IPS-18c (cell line): ENCODE measurements around the gene CELF5.
"Not testable (repeated sequence)": the region's sequence is repeated elsewhere in the genome, so short reads cannot be mapped to it uniquely, and the experiment has no call there.

ENCODE experiments used
- H3K4me3 ChIP-seq: 2 replicates; pipeline ENCODE4 v1.7.0; 2013; ENCODE audit warnings: low read depth, mild to moderate bottlenecking, low read length, moderate library complexity; ENCODE audit not compliant: insufficient read depth
- H3K9me3 ChIP-seq: one replicate; pipeline ENCODE4 v1.6.1; 2013; ENCODE audit warnings: mild to moderate bottlenecking, low read length, moderate library complexity; ENCODE audit not compliant: control insufficient read depth, insufficient read depth

Gene CELF5

GRCh38 chr19:3227054-3227626 is 2.7 kb downstream of the CELF5 start:
- H3K4me3 ChIP-seq, result no peak overlapping the region
- H3K9me3 ChIP-seq, result no peaks in the 10 kb centered on the region

DNA sequence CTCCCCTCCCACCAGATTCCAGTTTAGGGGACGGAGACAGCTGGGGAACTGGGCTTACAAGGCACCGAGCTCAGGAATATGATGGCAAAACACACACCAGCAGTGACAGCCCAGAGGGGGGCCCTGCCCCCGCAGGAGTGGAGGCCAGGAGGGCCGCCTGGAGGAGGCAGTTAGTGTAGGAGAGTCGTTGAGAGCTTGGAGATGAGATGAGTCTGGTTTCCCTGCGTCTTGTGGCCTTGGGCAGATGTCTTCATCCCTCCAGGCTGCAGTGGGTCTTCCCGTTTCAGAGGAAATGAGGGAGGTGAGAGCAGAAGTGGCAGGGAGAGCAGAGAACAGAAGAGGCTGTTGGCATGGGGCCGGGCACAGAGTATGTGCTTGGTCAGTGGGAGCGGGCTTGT is 4.9 kb downstream of the CELF5 start:
- Histone ChIP-seq H3K9me3 (no peaks in the 10 kb centered on the region), H3K4me3 (no peak overlapping the region)

GRCh38 chr19:3229888-3230496 is 5.5 kb downstream of the CELF5 start:
- H3K4me3 ChIP-seq, result no peak overlapping the region
- H3K9me3 ChIP-seq, result no peaks in the 10 kb centered on the region

DNA sequence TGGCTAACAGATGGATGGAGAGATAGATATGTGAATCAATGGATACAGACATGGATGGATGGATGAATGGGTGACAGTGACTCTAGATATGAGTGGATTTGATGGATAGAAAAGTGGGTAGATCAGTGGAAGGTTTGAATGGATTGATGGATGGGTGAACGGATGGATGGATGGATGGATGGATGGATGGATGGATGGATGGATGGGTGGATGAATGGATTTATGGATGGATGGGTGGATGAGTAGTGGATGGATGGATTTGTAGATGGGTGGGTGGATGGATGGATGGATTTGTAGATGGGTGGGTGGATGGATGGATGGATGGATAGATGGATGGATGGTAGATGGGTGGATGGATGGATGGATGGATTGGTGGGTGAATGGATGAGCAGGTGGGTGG is 6.8 kb downstream of the CELF5 start:
- H3K9me3 ChIP-seq, result no peaks in the 10 kb centered on the region
- no peak overlapping the region for H3K4me3 ChIP-seq

DNA sequence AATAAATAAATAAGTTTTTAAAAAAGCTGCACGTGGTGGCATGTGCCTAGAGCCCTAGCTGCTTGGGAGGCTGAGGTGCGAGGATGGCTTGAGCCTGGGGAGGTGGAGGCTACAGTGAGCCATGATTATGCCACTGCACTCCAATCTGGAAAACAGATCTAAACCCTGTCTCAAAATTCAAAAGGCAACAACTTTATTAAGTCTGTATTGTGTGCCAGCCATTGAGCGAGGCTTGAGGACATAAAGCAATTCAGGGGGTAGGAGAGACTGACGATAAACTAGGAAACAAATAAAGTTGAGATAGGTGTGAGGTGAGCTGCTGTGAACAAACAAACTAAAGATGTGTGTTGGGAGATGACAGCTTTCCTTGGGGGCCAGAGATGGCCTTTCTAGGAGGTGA is 8.7 kb downstream of the CELF5 start:
- no peak overlapping the region for H3K4me3 ChIP-seq
- no peaks in the 10 kb centered on the region for H3K9me3 ChIP-seq

GRCh38 chr19:3233831-3234230 is 9.4 kb downstream of the CELF5 start:
- no peaks in the 10 kb centered on the region for H3K9me3 ChIP-seq
- H3K4me3 ChIP-seq, result no peak overlapping the region

DNA sequence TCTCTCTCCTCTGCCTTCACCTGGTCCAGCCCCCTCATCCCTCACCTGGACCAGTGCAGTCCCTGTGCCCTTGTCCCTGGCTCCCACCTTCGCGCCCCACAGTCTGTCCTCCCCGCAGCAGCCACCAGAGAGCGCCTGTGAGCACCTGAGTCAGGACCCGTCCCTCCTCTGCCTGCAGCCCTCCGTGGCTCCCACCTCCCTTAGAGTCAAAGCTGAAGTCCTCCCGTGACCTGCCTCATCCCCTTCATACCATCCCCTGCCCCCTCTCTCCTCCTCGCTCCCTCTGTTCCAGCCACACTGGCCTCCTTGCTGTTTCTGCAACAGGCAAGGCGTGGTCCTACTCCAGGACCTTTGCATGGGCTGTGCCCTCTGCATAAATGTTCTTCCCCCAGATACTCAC is 10.3 kb downstream of the CELF5 start:
- no peaks in the 10 kb centered on the region for H3K9me3 ChIP-seq

DNA sequence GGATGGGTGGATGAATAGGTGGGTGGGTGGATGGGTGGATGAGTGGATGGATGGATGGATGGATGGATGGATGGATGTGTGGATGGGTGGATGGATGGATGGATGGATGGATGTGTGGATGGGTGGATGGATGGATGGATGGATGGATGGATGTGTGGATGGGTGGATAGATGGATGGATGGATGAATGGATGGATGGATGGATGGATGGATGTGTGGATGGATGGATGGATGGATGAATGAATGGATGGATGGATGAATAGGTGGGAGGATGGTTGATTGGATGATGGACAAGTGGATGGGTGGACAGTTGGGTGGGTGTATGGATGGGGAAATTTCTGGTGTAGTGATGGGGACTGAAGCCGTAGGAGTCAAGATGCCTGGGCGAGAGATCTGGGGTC is 11.1 kb downstream of the CELF5 start:
- not testable (repeated sequence) for H3K4me3 ChIP-seq, H3K9me3 ChIP-seq

More for the DNA sequence above, 10.3 kb downstream of the CELF5 start:
- H3K4me3 ChIP-seq, result no peak overlapping the region

- H3K9me3 ChIP-seq, result no peaks in the 10 kb centered on the region
- H3K4me3 ChIP-seq, result no peak overlapping the region
Observed at GRCh38 chr19:3236272-3236671, 11.8 kb downstream of the CELF5 start.

GRCh38 chr19:3238066-3238561 is 13.7 kb downstream of the CELF5 start:
- no peaks in the 10 kb centered on the region for H3K9me3 ChIP-seq
- no peak overlapping the region for H3K4me3 ChIP-seq

- Histone ChIP-seq H3K4me3 (no peak overlapping the region), H3K9me3 (no peaks in the 10 kb centered on the region)
Observed at GRCh38 chr19:3239367-3239766, 14.9 kb downstream of the CELF5 start.

DNA sequence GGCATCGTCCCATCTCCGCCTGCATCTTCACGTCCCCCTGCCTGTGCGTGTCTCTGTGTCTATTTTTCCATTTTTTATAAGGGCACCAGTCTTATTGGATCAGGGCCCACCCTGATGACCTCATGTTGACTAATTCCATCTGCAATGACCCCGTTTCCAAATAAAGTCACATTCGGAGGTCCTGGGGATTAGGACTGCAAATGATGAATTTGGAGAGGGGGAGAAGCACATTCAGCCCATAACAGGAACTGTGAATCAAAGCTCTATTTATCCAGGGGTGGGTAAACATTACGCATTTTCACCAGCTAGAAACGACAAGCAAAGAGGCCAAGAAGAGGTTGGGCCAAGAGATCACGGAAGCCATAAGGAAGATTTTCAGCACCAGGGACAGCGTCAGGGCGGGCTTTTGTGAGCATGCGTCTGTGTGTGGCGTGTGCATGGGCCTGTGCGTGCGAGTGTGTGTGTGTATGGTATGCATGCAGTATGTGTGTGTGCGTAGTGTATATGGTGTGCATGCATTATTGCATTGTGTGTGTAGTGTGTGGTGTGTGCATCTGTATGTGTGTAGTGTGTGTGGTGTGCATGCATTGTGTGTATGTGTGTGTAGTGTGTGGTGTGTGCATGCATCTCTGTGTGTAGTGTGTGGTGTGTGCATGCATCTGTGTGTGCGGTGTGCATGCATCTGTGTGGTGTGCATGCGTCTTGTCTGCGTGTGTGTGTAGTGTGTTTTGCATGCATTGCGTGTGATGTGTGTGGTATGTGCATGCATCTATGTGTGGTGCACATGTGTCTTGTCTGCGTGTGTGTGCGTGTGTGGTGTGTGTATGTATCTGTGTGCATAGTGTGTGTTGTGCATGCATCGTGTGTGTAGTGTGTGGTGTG is 19.6 kb downstream of the CELF5 start:
- no peaks in the 10 kb centered on the region for H3K9me3 ChIP-seq
- no peak overlapping the region for H3K4me3 ChIP-seq

GRCh38 chr19:3245050-3245449 is 20.6 kb downstream of the CELF5 start:
- no peaks in the 10 kb centered on the region for H3K9me3 ChIP-seq
- no peak overlapping the region for H3K4me3 ChIP-seq

DNA sequence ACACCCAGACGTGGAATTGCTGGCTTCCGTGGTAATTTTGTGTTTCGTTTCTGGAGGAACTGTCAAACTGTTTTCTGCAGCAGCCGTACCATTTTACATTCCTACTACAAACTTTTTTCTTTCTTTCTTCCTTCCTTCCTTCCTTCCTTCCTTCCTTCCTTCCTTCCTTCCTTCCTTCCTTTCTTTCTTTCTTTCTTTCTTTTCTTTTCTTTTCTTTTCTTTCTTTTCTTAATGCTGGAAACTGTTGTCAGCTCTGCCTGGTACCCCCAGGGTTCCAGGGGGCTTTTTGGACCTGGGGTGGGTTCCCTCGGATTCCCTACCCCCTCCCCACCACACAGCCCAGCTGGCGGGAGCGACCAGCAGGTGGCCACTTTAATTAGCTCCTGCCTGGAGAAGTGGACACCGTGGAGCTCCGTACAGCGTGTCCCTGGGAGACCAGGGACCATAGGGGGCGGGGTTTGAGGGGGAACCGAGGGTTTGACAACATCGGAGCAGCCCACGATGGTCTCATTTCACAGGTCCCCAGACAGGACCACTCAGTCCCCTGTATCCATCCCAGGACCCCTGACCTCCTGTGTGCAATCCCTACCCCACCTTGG is 24.4 kb downstream of the CELF5 start:
- H3K4me3 ChIP-seq, result no peak overlapping the region
- H3K9me3 ChIP-seq, result no peaks in the 10 kb centered on the region

DNA sequence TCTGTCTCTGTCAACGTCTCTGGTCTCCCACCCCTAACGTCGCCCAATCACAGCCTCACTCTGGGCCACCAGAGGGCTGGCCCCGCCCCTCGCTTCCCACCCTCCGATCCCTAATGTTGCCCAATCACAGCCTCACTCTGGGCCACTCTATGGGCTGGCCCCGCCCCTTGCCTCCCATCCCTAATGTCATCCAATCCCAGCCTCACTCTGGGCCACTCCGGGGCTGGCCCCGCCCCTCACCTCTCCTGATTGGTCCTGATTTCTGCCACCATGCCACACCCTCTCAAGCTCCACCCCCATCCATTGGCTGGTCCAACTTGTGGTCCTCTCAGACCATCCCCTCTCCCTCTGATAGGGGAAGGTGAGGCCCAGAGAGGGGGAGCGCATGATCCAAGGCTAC is 24.9 kb downstream of the CELF5 start:
- H3K9me3 ChIP-seq, result no peaks in the 10 kb centered on the region
- H3K4me3 ChIP-seq, result no peak overlapping the region

GRCh38 chr19:3250675-3251074 is 26.2 kb downstream of the CELF5 start:
- Histone ChIP-seq H3K4me3 (no peak overlapping the region), H3K9me3 (no peaks in the 10 kb centered on the region)

DNA sequence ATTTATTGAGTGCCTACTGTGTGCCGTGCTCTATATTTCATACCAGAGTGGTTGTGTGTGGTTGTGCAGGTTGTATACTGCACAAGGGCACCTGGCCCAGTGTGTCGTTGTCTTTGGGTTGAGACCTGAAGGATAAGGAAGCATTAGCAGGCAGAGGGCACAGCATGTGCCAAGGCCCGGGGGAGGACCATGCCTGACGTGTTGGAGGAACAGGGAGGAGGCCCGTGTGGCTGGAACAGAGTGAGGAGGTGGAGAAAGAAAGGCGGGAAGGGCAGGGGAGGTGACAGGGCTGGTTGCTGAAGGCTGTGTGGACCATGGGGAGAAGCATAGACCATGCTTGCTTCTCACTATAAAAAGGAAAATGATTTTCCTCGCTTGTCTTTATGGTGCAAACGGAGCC is 26.8 kb downstream of the CELF5 start:
- Histone ChIP-seq H3K4me3 (no peak overlapping the region), H3K9me3 (no peaks in the 10 kb centered on the region)

DNA sequence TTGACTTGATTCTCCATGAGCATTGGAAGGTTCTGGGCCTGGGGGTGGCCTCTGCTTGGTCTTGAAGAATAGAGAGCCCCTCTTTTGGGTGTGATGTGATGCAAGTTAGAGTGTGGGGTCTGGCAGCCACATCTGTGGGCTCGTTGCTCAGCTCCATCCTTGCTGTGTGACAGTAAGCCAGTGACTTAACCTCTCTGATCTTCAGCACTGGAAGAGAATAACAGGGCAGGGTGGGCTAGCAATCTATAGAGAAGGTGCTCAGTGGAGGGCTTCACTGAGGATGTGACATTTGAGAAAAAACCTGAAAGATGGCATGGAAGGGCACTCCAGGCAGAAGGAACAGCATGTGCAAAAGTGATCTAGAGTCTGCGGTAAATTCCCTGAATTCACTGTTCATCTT is 28.2 kb downstream of the CELF5 start:
- Histone ChIP-seq H3K4me3 (no peak overlapping the region), H3K9me3 (no peaks in the 10 kb centered on the region)
